Breast epithelium (tissue), 3 donors: Measurements from ENCODE around the gene HAGHL.

Experiments
- CTCF ChIP-seq, 3 donors: fragments of 450-650 bp; IDR thresholded peaks; one replicate each; pipeline ENCODE4 v1.5.1; 2016 to 2017; ENCODE audit warnings: antibody characterized with exemption in 3 of 3, mild to moderate bottlenecking in 3 of 3, moderate library complexity in 3 of 3
- POLR2AphosphoS5 ChIP-seq, 3 donors: sonication (generic); formaldehyde crosslinking; IDR thresholded peaks; one replicate each; pipeline ENCODE4 v1.6.1; 2017; ENCODE audit warnings: antibody characterized with exemption in 3 of 3

DNA sequence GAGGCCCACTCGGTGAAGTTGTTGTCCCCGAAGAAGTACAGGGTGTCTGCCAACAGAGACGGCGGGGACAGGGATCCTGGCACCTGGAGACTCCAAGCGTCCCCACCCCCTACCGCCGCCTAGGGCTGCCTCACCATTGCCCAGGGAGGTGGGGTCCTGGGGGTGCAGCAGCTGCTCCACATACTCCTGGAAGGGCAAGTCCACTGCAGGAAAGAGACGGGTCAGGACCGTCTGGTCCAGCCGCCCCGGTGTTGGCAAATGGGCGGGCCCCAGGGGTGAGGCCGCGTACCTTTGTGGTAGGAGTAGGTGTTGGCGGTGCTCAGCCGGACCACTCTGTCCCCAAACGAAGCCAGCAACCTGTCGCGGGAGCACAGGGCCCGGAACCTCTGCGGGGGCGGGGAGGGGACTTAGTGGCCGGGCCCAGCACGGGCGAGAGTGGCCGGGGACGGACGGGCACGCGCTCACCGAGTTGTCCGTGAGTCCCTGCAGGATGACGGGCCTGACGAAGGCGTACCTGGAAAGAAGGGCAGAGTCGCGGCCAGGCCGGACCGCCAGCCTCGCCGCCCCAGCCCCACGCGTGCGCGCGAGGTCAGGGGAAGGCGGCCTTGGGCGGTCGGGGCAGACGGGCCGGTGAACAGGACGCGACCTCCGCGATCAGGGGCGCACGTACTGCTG, 43.4 kb upstream of the HAGHL start:
- TF ChIP-seq CTCF (IDR thresholded peaks at IDR 0.05), result no peak
- TF ChIP-seq POLR2AphosphoS5 (IDR thresholded peaks at IDR 0.05), result no peak
